Panc1 (cell line): ENCODE measurements around the gene POLA1.

Experiments
- CTCF ChIP-seq: fragments of 450-650 bp; IDR thresholded peaks from 2 replicates; pipeline ENCODE4 v1.5.1; 2017; ENCODE audit warnings: mild to moderate bottlenecking
- SIN3A ChIP-seq: IDR thresholded peaks from 2 replicates; pipeline ENCODE4 v1.6.1; 2012; ENCODE audit warnings: low read depth, mild to moderate bottlenecking, low read length, moderate library complexity, borderline replicate concordance; ENCODE audit not compliant: insufficient read depth

- no peak for TF ChIP-seq CTCF
- no peak for TF ChIP-seq SIN3A
Measured at GRCh38 chrX:25011589-25012432, 318.1 kb downstream of the POLA1 start.
